Common myeloid progenitor, CD34-positive (primary cell): ENCODE data around the gene CENPN. TPM values are rescaled to one million over a fixed set of nuclear protein-coding genes. Genes with fewer than 3 reads are reported as not detected.

ENCODE experiments used
- CTCF ChIA-PET: fragments of 350-600 bp; sonication (Branson Sonifier 250); formaldehyde crosslinking; loops from one replicate; lab custom pipeline; 2021; ENCODE audit warnings: antibody characterized with exemption; lab: Charles Lee
- POLR2A ChIA-PET: fragments of 350-600 bp; sonication (Branson Sonifier 250); formaldehyde crosslinking; loops from one replicate; lab custom pipeline; 2021; ENCODE audit warnings: antibody characterized with exemption; lab: Charles Lee
- DNase-seq, 3 donors: peaks; one replicate each; pipeline versions ENCODE4 v3.0.0 to v3.0.0-alpha.2; 2013
- H3K27ac ChIP-seq, 2 experiments: 1 replicate in 1 of 2; 2 replicates in 1 of 2; pipeline ENCODE4 v1.7.0; 2013; ENCODE audit warnings: inconsistent platforms in 2 of 2, low read length in 2 of 2, mild to moderate bottlenecking in 2 of 2, low read depth in 1 of 2, moderate library complexity in 1 of 2; ENCODE audit not compliant: severe bottlenecking in 2 of 2, insufficient read depth in 1 of 2, poor library complexity in 1 of 2
- H3K27me3 ChIP-seq, 5 experiments: replicated peaks in 2 of 5; 1 replicate in 3 of 5; 2 replicates in 2 of 5; pipeline versions ENCODE4 v1.6.1 to v1.7.0; 2013; ENCODE audit warnings: low read length in 4 of 5, mild to moderate bottlenecking in 2 of 5, moderate library complexity in 2 of 5, inconsistent platforms in 1 of 5; ENCODE audit not compliant: insufficient read depth in 5 of 5, control insufficient read depth in 4 of 5
- H3K36me3 ChIP-seq, 4 experiments: 1 replicate in 2 of 4; 2 replicates in 2 of 4; pipeline versions ENCODE4 v1.6.1 to v1.7.0; 2013; ENCODE audit warnings: low read length in 3 of 4, control low read depth in 1 of 4, mild to moderate bottlenecking in 1 of 4; ENCODE audit not compliant: control insufficient read depth in 4 of 4, insufficient read depth in 4 of 4
- H3K4me1 ChIP-seq, 4 experiments: 1 replicate in 3 of 4; 2 replicates in 1 of 4; pipeline versions ENCODE4 v1.6.1 to v1.7.1; 2013; ENCODE audit warnings: low read length in 3 of 4, mild to moderate bottlenecking in 3 of 4, control low read depth in 1 of 4, inconsistent platforms in 1 of 4, moderate library complexity in 1 of 4; ENCODE audit not compliant: control insufficient read depth in 4 of 4, insufficient read depth in 4 of 4; ENCODE audit errors: control extremely low read depth in 1 of 4
- H3K4me3 ChIP-seq, 7 experiments: 1 replicate in 4 of 7; 2 replicates in 3 of 7; pipeline versions ENCODE4 v1.5.1 to v1.7.0; 2013; ENCODE audit warnings: mild to moderate bottlenecking in 7 of 7, low read length in 6 of 7, moderate library complexity in 6 of 7, inconsistent platforms in 2 of 7, low read depth in 2 of 7, control low read depth in 1 of 7; ENCODE audit not compliant: insufficient read depth in 4 of 7, control insufficient read depth in 1 of 7; ENCODE audit errors: extremely low read depth in 1 of 7
- H3K9me3 ChIP-seq, 5 experiments: 1 replicate in 4 of 5; 2 replicates in 1 of 5; pipeline versions ENCODE4 v1.6.1 to v1.7.1; 2013; ENCODE audit warnings: low read length in 4 of 5, mild to moderate bottlenecking in 2 of 5, inconsistent platforms in 1 of 5, low read depth in 1 of 5, moderate library complexity in 1 of 5; ENCODE audit not compliant: control insufficient read depth in 4 of 5, insufficient read depth in 2 of 5; ENCODE audit errors: control extremely low read depth in 1 of 5
- WGBS: methylation state at CpG from one replicate; pipeline ENCODE4 v1.1.5; 2013; ENCODE audit not compliant: insufficient coverage; 5-methylcytosine and 5-hydroxymethylcytosine counted together
- polyA plus RNA-seq: library from polyadenylated mRNA; unstranded; fragments of 120-200 nt; gene quantifications from one replicate; pipeline ENCODE4 v1.2.1, GENCODE V29; 2013

CENPN gene, protein sequence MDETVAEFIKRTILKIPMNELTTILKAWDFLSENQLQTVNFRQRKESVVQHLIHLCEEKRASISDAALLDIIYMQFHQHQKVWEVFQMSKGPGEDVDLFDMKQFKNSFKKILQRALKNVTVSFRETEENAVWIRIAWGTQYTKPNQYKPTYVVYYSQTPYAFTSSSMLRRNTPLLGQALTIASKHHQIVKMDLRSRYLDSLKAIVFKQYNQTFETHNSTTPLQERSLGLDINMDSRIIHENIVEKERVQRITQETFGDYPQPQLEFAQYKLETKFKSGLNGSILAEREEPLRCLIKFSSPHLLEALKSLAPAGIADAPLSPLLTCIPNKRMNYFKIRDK
- polyA plus RNA-seq = 11.1 TPM

DNA sequence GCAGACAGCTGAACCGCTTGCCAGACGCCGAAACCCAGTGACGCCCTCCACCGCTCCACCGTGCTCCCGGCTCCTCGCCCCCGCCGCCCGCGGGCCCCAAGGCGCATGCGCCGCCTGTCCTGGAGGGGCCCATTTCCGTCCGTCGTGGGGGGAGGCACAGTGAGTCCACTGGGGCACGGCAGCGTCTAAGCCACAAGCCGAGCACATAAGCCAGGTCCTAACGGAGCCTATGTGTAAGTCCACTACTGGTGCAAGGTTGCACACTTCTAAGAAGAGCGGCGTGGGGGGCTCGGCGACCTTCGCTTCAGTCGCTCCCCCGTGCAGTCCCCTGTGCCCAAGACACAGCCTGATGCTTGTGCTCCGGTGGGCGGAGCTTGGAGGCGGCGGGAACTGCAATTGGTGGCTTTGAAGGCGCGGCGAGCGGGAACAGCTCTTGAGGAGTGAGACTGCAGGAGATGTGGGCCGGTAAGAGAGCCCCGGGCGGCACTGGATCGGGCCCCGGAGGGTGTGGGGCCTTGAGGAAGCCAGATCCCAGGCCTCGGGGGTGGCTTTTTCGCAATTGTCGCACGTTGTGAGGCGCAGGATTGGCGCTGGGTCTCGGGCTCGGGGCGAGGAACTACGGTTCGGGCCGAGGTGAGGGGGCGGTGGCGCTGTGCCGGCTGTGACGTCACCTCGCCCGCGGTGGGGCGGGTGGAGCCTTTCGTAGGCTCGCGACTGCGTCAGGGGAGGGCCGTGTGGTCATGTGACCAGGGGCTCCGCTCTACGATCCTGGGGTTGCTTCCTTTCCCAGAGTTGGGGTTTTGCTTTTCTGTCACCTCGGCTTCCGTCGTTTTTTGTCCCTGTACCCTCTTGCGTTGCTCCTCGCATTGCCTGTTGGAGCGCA is at the start of gene CENPN, which contains the start of gene CMC2:
CENPN (plus strand) TSS at position 402 of the 883 bp plus-strand sequence. CDS start 4,726 bp downstream, outside the sequence.
CMC2 (minus strand) TSS at position 73 of the 883 bp plus-strand sequence. CDS start 9,491 bp downstream, outside the sequence.
- peaks cover 0 to 9% (median 0%) of the 10 kb centered on the region in 4 experiments for H3K36me3 ChIP-seq
- H3K27ac ChIP-seq = peak within 1 kb of the TSS; percentile 98 to 99
- H3K27me3 ChIP-seq = no peaks in the 10 kb centered on the region
- peaks cover 8 to 38% (median 30%) of the 10 kb centered on the region in 4 experiments for H3K4me1 ChIP-seq
- 0% methylated on average over 69 of the region's 75 CpGs for WGBS
- CTCF ChIA-PET = interaction anchor here (0.5 to 1.8 kb wide), 6 partner anchors 8 to 105 kb away, joined by 3 to 6 read pairs (median 3); partner anchors contain the start of gene ATMIN
- DNase-seq = peak; percentile 99 to 100 (median 99)
- H3K9me3 ChIP-seq = no peaks in the 10 kb centered on the region
- POLR2A ChIA-PET = interaction anchor here (0.6 to 1.8 kb wide), 3 partner anchors 10 to 499 kb away, joined by 3 to 5 read pairs (median 4); partner anchors contain the start of gene ATMIN
- H3K4me3 ChIP-seq = peak within 1 kb of the TSS; percentile 89 to 97 (median 92)

DNA sequence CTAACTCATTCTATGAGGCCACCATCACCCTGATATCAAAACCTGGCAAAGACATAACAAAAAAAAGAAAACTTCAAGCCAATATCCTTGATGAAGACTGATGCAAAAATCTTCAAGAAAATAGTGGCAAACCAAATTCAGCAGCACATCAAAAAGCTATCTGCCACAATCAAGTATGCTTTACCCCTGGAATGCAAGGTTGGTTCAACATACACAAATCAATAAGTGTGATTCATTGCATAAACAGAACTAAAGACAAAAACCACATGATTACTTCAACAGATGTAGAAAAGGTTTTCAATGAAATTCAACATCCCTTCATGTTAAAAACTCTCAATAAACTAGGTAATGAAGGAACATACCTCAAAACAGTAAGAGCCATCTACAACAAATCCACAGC is 48.7 kb upstream of the CENPN start:
- POLR2A ChIA-PET = no interaction called here
- CTCF ChIA-PET = interaction anchor here (1.5 kb wide), 1 partner anchor 34 kb away, joined by 4 read pairs; no protein-coding TSS in a partner anchor
- no peak for DNase-seq

DNA sequence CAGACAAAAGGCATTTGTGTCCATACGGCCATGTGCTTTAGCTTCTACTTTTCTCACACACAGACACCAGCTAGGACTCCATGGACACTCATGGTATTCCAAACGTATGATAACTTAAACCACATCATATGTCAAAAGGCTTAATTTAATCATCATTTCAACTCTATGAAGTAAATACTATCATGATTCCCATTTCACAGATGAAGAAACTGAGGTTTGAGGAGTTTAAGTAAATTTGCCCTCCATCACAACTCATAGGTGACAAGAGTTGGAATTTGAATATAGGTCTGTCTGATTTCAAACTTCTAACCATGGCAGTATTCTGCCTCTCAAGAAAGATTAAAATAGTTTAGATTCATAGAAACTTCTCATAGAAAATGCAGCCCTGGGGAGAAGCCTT is 44.1 kb upstream of the CENPN start:
- 57% methylated on average over 1 of the region's 2 CpGs for WGBS
- POLR2A ChIA-PET = no interaction called here
- CTCF ChIA-PET = no interaction called here

More for the DNA sequence above, 48.7 kb upstream of the CENPN start:
- Histone ChIP-seq H3K27ac (no peak overlapping the region), H3K4me3 (no peak overlapping the region), H3K27me3 (no peaks in the 10 kb centered on the region), H3K36me3 (no peaks in the 10 kb centered on the region), H3K9me3 (peaks cover 3 to 40% (median 6%) of the 10 kb centered on the region in 5 experiments), H3K4me1 (no peaks in the 10 kb centered on the region)

DNA sequence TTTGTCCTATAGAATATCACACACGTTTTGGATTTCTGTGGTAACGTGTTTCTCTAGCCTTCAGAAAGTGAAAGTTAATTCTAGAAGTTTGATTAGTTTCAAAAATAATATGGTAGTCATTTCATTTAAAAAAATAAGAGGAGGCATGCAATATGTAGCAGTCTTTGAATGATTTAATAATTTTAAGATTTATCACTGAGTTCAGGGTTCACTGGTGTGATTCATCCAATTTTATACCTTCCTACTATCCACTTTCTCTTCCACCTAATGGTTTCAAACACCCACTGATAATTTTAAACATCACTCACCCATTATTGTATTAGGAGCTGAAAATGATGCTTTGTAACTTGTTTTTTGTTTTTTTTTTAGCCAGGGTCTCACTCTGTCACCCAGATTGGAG is 42.7 kb upstream of the CENPN start:
- peaks cover 0 to 2% (median 0%) of the 10 kb centered on the region in 4 experiments for H3K4me1 ChIP-seq
- no peak for DNase-seq
- no peak overlapping the region for H3K27ac ChIP-seq
- H3K4me3 ChIP-seq = no peak overlapping the region
- CTCF ChIA-PET = no interaction called here
- peaks cover 0 to 20% (median 3%) of the 10 kb centered on the region in 5 experiments for H3K9me3 ChIP-seq
- H3K36me3 ChIP-seq = peaks cover 0 to 3% (median 0%) of the 10 kb centered on the region in 4 experiments
- WGBS = 75% methylated on average over 2 of the region's 2 CpGs
- no peaks in the 10 kb centered on the region for H3K27me3 ChIP-seq
- POLR2A ChIA-PET = no interaction called here

More for the DNA sequence above, 44.1 kb upstream of the CENPN start:
- Histone ChIP-seq H3K36me3 (no peaks in the 10 kb centered on the region), H3K27me3 (no peaks in the 10 kb centered on the region), H3K27ac (no peak overlapping the region), H3K4me1 (peaks cover 0 to 2% (median 0%) of the 10 kb centered on the region in 4 experiments), H3K9me3 (peaks cover 0 to 33% (median 6%) of the 10 kb centered on the region in 5 experiments), H3K4me3 (no peak overlapping the region)
- no peak for DNase-seq

DNA sequence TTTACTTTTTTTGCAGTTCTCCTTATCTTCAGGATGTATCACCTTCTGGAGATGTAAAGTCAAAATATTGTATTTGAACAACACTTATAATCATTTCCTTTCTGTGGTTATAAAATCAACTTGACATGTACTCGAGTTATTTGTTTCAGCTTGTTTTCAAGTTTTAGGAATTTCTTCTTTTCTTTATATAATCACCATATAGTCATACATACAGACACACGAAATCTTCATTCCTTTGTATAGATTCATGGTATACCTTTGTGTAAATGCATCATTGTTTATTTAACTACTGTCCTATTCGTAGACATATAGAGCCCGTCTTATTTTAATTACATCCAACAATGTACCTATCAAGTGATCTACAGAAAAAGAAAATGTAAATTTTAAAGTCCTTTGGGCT is 40.4 kb upstream of the CENPN start:
- Histone ChIP-seq H3K9me3 (no peaks in the 10 kb centered on the region), H3K4me3 (no peak overlapping the region), H3K27me3 (no peaks in the 10 kb centered on the region), H3K36me3 (peaks cover 0 to 4% (median 2%) of the 10 kb centered on the region in 4 experiments), H3K27ac (no peak overlapping the region), H3K4me1 (peaks cover 0 to 3% (median 0%) of the 10 kb centered on the region in 4 experiments)
- ChIA-PET POLR2A (no interaction called here), CTCF (interaction anchor here (1.9 kb wide), 1 partner anchor 27 kb away, joined by 4 read pairs; no protein-coding TSS in a partner anchor)
- no CpG with 5 or more reads among the region's 4 CpGs for WGBS
- DNase-seq = no peak

DNA sequence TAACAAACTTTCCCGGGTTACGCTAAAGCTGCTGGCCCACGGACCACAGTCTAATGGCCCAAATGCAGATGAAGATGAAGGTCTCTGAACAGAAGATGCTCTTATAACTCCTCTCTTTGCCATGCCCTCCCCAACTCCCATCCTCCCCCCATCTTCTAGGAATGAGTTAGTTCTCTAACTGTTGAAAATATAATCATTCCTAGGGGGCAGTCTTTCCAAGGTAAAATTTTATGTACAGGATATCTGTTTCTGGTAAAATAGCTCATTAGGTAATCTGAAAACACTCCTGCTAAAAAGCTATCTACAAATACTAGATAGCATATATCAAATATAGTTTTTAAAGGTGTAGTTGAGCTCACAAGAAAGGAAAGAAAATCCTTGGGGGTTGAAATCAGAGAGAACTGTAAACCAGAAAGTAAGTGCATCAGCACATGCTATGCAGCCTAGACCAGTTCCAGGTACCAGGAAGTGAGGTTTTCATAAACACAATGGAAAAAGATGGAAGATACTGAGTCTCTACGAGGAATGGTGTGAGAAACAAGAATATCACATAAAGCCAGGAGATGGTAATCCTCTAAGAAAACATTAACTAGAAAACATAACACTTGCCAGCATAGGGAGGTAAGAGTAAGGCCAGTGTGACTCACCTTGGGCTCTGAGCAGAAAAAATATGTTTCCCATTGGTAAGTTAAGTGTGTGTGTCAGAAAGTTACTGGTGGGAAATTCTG is 38.5 kb upstream of the CENPN start:
- Histone ChIP-seq H3K4me3 (no peak overlapping the region), H3K27me3 (no peaks in the 10 kb centered on the region), H3K27ac (no peak overlapping the region), H3K36me3 (peaks cover 0 to 8% (median 3%) of the 10 kb centered on the region in 4 experiments), H3K9me3 (no peaks in the 10 kb centered on the region), H3K4me1 (peaks cover 0 to 21% (median 6%) of the 10 kb centered on the region in 4 experiments)
- 83% methylated on average over 3 of the region's 4 CpGs for WGBS
- POLR2A ChIA-PET = no interaction called here
- CTCF ChIA-PET = interaction anchor here (0.6 kb wide), 1 partner anchor 8 kb away, joined by 3 read pairs; no protein-coding TSS in a partner anchor
- no peak for DNase-seq
